Activated naive CD8-positive, alpha-beta T cell treated with anti-CD3 and anti-CD28 coated beads, Interleukin-2, amount 50 U/mL, for 16 hours (primary cell): Measurements from ENCODE around the gene GRIN2A.

Source experiments
- DNase-seq: peaks from one replicate; pipeline ENCODE4 v3.0.0-alpha.2; 2020; ENCODE audit warnings: low read depth, low spot score

The GRIN2A gene

DNA sequence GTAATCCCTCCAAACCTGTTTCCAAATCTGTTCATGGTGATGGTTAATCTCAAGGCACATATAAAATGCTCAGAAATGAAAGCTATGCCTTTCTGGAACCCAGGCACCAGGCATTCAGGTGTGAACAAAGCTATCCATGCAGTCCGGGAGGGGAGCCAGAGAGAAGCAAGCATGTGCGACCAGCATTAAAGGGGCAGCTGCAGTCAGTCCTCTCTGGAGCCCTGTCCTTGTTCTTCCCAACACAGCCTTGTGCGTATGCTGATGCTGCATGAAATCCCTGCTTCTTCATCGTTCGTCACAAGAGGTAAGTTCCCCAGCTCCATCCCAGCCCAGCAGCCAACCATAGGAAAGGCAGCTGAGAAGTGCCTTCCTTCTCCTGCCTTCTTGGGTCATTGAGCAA lies 148.7 kb downstream of the GRIN2A start:
- DNase-seq = no peak

DNA sequence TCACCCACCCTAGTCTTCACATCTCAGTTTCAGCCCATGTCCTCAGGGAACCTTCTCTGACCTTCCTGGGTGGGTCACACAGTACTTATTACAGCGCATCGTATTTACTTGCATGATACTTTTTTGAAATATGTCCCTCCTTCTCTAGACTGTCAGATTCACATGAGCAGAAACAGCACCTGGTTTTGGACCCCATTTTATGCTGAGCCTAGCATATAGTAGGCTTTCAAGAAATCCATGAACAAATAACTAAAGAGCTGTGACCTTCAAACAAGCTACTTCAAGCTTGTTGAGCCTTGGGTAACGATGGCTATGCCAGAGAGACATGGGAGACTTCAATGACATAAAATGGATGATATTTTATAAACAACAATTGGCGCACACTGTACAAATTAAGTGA lies 150.3 kb downstream of the GRIN2A start:
- DNase-seq = no peak

DNA sequence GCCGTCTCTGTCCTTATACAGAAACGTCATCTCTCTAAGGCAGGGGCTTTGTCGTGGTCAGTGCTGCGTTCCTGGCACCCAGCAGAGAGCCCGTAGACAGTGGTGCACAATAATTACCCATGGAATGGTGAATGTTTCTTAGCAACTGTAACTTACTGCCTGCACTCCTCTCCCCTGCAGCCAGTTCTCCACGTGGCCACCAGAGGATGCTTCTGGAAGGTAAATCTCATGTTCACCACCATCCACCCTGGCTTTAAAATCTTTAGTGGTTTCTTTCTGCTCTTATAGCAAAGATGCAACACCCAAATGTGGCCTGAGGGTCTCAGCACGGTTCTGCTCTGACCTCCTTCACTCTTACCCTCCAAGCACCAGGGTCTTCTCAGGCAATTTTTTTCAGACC lies 150.8 kb downstream of the GRIN2A start:
- no peak for DNase-seq

DNA sequence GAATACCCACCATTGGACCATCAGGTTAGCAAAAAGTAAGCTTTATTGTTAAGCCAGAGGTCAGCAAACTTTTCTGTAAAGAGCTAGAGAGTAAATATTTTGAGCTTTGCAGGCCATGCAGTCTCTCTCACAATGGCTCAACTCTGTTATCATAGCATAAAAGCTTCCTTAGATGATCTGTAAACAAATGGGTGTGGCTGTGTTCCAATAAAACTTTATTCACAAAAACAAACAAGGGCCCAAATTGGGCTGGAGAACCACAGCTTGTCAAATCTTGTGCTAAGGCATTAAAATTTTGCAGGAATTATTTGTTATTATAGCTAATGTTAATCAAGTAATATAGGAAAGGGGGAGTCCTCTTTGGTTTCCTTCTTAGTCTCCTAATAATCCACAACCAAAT lies 153.6 kb downstream of the GRIN2A start:
- DNase-seq = no peak

DNA sequence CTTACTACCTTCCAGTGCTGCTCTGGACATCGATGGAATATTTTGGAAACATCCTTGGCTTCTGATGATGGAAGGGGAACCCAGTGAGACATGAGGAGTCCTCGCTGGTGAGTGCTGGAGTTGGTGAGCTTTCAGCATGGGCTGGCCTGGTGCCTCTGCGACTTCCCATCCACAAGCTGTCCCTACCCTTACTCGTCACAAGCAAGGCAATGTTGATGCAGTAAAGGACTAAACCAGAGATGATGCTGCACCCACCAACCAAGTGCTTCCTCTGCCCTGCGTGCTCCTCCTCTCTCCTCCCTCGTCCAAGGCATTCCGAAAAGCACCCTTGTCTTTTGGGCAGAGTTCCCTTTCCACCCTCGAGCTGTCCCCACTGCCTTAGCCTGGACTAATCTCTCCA lies 154.7 kb downstream of the GRIN2A start:
- no peak for DNase-seq

DNA sequence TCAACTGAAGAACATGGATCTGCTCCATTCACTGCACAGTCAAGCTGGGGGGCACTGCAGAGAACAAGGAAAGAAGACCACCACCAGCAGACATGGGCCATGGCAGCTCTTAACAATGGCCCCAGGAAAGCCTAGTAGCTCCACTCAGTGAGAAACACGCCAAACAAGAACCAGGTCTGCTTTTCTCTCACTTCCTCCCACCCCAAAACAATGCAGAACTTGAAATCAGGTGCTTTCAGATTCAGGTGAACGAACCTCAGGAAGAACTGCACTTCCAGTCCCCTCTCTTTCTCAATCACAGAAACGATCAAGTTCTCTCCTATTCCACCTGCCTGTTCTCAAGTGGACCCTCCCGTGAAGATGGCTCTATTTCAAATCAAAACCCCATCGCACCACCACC lies 155.6 kb downstream of the GRIN2A start:
- DNase-seq = no peak

DNA sequence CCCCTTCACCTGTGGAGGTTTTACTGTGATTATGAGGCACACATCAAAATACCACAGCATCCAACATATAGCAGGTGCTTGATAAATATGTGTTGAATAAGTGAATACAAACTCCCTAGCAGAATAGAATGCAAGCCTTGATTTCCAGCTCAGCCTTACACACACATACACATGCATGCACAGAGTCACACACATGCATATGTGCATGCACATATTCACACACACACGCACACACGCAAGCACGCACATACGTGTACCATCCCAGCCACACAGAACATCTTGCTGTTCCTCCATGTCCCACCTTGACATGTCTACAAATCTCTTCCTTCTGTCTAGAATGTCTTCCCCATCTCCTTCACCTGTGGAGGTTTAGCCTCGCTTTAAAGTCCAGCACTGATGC lies 160.1 kb downstream of the GRIN2A start:
- DNase-seq = no peak

DNA sequence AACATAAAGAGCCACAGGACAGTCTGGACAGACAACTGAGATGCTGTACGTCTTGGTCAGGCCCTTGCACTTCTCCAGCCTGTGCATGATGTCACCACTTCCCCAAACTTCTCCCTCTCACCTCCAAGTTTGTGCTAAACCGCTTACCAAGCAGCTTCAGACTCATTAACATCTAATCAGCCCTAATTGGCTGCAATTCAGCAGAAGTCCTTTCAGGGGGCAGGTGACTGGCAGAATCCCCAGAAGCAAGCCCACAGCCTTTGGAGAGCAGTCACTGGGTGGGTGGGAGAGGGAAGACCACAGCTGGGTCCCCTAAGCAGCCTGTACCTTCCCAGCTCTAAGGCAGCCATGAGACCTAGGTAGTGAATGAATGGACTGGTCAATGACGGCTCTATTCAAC lies 161.4 kb downstream of the GRIN2A start:
- no peak for DNase-seq

DNA sequence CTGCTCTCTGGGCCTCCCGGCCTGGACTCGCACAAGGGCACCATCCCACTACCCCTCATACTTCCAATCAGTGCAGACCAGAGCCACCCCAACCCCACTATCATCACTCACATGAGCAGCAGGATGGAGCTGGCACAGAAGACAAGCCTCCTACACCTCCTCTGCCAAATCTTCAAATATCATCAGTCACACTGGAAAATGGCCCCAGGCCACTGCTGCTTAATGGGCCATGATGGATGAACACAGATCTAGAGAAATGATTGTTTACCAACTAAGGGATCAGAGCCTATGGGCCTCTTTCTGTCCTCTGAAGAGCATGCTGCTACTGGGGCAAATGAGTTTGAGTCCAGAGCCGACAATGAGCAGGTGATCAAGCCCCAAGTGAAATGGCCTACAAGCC lies 165.5 kb downstream of the GRIN2A start:
- DNase-seq = no peak

DNA sequence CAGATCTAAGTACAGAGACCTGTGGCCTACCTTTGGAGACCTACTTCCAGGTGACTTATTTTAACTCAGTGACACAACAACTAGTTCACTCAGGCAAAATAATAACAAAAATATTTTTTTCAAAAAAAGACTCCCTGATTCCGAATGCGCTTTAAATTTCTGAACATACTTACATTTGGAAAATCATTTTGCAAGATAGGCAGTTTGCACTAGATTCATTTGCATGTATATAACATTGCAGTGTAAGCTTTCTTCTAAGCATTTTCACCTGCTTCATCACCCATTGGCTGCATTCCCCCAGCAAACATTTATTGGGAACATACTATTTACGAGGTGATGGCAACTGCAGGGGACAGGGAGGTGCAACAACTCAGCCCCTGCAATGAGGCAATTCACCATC lies 166.8 kb downstream of the GRIN2A start:
- no peak for DNase-seq

DNA sequence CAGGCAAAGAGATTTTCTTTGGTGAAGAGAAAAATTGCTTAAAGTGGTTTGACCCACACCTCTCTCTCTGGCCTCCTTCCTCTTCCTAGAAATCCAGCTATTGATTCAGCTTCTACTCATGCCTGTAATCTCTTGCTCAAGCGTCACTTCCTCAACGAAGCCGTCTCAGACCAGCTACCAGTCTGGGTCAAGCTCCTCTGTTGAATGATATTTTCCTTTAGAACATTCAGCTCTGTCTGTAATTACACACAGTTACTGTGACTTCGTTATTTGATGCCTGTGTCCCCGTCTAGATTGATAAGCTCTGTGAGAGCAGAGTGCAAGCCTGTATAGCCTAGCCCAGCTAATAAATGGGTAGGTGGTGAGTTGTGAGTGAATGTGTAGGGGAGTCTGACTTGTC lies 168.5 kb downstream of the GRIN2A start:
- no peak for DNase-seq

DNA sequence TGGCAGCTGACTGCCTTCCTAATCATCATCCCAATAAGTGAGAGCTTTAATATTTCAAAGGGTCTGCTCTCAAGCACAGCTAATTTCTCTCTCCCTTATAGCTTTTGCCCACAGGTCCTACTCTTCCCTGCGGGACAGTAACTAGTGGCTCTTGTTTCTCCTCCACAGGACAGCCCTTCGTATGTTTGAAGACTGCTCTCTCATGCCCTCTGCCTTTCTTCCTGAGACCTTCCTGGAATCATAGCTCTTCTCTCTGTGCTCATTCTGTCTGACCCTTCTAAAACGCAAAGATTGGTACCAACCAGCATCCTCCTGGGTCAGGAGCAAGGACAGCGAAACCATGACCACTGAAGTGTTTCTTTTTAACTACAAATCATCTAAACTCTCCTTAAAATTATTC lies 168.9 kb downstream of the GRIN2A start:
- DNase-seq = no peak

DNA sequence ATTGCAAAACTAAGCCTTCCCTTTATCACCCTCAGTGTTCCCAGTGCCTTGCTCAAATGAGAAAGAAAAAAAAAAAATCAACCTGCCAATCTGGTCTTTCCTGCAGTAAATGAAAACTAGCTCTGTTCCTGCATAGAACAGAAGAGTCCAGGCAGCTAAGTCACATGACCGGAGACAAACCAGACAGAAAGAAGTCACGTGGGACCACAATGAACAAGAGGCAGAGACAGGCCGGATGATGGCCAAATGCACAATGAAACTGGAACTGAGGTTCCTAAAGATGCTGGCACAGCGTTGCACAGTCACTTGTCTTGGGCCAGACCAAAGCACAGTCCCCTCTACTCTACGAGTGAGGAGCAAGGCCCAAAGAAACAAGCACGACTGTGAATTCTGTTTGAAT lies 172.5 kb downstream of the GRIN2A start:
- no peak for DNase-seq

DNA sequence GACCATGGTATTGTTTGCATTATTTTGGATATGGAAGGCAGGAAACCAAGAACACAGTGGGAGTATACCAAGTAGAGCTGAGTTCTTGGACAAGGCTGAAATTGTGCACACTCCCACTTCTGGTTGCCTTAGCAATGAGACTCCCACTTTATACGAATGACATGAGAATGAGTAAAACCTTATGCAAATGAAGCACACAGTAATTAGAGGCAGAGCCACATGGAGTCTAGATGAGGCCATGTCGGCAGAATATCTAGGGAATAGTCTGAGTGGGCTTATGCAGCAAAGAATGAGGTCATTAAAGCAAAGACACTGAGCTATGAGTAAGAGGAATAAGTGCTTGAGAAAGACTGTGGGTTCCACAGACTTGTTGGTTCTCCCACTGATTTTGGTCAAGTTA lies 178.7 kb downstream of the GRIN2A start:
- DNase-seq = no peak

DNA sequence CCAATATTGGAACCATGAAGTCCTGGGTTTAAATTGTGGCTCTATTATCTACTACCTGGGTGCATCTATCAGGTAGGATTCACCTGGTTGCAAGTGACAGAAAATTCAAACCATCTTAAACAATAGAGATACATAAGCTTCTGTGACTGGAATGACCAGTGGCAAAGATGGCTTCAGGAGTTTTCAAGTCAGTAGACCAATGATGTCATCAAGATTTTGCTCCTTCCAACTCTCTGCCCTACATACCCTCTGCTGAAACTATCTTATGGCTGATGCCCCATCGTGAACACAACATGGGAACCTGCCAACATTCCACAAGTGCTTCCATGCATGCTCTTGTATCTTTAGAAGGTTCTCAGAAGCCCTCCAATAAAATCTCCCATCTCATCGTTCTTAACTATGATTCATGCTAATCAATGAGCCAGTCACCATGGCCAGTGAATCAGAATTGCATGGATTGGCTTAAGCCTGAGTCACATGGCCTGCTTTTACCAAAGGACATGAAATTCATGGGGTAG lies 180.9 kb downstream of the GRIN2A start:
- no peak for DNase-seq

DNA sequence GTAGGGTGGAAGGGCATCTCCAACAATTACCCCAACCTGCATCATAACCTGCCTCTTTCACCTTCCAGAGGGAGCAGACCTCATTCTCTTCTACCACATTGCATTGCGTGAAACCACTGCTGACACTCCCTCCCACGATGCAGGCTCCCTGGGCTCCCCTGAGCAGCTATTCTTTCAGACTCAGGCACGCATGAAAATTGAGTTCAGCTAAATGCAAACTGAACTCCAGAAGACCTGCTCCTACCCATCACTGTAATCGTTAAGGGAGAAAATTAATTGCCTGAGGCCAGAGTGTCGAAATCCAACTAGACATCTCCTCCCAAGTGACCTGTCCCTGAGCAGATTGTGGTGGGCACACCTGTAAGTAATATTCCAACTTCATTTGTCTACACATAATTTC lies 186.0 kb downstream of the GRIN2A start:
- no peak for DNase-seq

DNA sequence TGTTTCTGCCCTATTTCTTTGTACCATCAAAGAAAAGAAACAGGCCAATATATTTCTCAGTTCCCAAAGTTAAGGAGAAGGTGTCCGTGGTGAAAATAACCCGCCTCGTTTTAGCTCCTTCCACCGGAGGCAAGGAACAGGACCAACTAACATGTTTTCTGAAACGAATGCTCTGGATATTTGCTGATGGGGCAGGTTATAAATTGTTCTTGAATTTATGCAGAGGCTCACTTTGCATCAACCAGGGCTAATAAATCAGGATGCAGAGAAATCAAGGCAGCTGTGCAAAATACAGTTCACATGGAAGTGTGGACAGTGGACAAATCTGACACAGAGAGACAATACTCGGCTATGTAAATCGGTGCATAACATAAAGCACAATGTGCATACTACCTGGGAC lies 189.8 kb downstream of the GRIN2A start:
- DNase-seq = no peak

DNA sequence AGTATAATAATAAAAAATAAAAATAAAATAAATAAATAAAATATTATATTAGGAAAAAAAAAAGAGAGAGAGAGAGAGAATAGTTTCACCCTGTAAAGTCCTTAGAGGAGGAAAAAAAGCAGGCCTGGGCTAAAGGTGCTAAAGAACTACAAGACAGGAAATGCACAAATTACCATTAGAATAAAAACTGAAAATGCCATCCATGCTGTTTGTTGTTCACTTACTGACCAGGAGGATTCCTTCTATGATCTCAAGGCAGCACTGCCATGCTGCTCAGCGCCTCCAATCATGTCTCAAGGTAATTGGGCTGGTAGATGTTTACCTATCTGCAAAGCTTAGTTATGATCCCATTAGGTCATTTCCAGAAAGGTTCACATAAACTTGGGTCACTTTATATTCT lies 201.2 kb downstream of the GRIN2A start:
- DNase-seq = no peak

DNA sequence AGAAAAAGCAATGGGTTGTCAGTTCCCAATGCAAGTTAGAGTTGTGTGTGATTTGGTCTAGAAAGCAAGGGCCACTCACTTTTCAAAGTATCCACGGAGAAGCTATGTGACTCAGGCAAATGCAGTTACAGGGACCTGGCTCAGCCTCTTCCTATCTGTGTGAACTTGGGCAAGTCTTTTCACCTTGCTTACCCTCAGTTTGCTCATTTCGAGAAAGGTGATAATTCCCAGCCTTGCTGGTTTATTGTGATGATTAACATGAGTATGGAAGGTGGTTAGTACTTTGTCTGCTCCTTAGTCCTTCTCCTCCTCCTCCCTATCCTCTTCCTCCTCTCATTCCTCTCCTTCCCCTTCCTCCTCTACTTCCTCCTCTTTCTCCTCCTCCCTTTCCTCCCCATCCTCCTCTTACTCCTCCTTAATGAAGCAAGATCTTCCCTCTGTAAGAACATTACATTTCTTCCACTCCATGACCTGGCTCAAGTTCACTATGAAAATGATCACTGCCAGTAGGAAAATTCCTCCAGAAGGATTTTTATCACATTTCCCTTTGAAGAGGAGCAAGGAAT lies 204.0 kb downstream of the GRIN2A start:
- no peak for DNase-seq

DNA sequence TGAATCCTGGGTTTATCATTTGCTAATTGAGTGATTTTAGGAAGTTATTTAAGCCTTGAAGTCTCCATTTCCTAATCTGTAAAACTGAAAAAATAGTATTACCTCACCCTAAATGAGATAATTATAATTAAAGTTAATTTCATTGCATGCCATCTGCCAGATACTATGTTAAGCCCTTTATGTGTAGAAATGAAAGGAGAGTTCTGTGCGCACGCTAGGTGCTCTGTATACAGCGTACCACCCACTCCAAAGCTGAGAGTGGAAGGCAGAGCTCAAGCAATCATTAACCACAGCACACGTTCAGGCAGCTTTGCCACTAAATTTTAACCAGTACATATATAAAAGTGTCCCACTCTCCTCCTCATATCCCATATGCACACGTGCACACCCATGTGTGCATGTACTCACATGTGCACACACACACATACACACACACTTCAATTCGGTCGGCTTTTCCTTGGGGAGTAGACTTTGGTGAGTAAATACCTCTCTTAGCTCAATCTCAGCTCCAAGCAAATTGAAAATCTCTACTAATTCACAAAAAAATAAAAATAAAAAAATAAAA lies 204.8 kb downstream of the GRIN2A start:
- DNase-seq = no peak

DNA sequence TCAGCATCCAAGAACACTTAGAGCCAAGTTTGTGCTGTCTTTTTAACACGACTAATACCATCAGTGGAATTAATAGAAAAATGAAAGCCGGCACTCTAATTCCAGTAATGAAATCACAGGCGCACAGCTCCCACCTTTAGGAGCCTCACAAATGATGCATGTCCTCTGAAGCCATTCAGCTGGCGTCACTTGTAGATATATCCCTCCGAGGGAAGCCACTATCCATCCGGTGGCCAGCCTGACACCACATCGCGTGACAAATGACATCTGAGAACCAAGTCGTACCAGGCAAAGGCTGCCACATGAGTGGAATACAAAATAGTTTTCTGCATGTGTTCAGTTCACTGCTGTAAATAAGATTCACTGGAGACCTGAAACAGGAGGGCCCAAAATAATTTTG lies 205.6 kb downstream of the GRIN2A start:
- no peak for DNase-seq

DNA sequence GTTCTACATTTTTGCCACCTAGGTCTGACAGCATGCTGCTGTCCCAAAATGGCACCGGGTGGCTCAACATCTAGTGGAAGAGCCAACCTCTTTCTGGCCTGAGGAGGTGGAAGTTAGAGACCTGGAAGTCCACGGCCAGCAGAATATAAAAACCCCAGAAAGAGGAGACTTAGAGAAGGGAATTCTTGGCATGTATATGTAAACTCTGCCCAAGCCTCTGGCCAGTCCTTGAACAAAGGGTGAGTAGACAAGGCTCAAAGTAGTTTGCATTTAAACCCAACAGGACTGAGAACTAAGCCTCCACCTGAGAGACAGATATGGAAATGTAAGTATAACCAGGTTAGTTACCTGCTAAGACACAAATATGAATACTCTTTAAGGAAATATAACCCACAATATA lies 210.3 kb downstream of the GRIN2A start:
- no peak for DNase-seq

DNA sequence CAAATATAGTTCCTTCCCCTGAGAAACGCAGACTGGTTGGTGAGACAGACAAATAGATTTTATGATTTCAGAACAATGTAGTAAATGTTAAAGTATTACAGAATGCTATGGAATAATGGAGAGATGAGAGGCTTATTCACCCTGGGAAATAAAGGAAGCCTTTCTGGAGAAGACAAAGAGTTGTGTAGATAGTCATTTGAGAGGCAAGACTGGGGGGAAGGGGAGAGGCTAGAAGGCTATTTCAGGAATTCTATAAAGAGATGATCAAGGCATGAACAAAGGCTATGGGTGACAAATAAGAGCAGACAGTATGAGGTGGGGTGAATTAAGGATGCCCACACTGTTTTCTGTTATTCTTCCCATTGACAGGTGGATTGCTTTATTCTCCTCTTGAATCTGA lies 211.4 kb downstream of the GRIN2A start:
- no peak for DNase-seq

DNA sequence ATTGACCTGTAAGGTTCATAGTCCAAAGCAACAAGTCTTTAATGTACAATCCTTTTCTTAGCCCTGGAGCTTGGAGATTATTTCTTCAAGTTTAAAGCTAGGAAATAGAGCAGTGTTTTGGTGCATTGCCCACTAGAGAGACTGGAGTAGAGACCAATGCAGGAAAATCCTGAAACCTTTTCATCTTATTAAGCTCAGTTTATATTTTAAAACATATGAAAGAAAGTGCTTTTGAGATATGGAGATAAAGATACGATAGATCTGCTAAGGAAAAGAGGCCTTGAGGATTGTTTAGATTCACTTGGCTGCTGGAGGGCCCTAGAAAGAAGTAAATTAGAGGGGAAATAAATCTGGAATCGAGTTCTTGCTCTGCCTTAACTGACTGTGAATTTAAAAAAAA lies 212.0 kb downstream of the GRIN2A start:
- no peak for DNase-seq
